ENCODE results near the gene GDI1. TPM values are rescaled to one million over a fixed set of nuclear protein-coding genes. Genes with fewer than 3 reads are reported as not detected.

The GDI1 gene
- total and polyA plus RNA-seq, 9 of the 15 experiments (the other 6 are each of a cell fraction or from before 2014, with no cell fraction given), result 0.97 to 82.6 (median 37.5) TPM

DNA sequence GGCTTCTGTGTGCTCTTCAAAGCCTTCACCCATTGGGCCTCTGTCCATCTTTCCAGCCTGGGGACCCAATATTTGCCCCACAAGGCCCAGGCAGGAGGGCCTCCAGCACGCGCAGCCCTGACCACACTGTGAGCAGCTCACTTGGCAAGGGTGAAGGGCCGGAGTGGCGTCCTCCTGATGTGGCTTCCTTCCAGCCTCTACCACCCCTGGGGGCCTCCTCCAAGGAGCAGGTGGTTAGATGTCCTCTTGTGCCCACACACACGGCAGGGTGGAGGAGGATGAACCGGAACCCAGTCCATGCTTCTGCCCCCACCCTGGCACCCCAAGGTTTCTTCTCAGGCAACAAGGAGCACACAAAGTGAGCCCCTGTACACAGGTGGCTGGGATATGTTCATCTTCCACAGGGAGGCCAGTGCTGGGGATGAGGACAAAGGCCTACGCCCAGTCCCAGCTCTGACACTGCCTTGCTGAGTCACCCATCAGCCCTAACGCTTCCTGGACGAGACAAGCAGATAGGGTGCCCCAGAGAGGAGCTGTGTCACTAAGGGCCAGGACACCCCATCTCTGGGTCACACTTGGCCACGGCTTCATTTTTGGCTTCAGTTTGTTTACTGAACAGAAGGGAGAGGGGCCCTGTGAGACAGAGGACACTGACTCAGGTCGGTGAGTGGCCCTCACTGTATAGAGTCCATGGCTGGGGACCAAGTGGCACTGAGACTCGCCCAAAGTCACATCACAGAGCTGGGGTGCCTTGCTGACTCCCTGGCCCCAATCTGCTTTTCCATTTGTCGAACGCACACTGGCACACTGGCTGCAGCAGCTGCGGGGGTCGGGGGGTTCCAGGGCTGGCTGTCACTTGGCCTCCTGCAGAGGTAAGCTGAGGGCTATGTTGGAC lies 47.5 kb downstream of the GDI1 start (continued):
- TF ChIP-seq, protein P1, sequence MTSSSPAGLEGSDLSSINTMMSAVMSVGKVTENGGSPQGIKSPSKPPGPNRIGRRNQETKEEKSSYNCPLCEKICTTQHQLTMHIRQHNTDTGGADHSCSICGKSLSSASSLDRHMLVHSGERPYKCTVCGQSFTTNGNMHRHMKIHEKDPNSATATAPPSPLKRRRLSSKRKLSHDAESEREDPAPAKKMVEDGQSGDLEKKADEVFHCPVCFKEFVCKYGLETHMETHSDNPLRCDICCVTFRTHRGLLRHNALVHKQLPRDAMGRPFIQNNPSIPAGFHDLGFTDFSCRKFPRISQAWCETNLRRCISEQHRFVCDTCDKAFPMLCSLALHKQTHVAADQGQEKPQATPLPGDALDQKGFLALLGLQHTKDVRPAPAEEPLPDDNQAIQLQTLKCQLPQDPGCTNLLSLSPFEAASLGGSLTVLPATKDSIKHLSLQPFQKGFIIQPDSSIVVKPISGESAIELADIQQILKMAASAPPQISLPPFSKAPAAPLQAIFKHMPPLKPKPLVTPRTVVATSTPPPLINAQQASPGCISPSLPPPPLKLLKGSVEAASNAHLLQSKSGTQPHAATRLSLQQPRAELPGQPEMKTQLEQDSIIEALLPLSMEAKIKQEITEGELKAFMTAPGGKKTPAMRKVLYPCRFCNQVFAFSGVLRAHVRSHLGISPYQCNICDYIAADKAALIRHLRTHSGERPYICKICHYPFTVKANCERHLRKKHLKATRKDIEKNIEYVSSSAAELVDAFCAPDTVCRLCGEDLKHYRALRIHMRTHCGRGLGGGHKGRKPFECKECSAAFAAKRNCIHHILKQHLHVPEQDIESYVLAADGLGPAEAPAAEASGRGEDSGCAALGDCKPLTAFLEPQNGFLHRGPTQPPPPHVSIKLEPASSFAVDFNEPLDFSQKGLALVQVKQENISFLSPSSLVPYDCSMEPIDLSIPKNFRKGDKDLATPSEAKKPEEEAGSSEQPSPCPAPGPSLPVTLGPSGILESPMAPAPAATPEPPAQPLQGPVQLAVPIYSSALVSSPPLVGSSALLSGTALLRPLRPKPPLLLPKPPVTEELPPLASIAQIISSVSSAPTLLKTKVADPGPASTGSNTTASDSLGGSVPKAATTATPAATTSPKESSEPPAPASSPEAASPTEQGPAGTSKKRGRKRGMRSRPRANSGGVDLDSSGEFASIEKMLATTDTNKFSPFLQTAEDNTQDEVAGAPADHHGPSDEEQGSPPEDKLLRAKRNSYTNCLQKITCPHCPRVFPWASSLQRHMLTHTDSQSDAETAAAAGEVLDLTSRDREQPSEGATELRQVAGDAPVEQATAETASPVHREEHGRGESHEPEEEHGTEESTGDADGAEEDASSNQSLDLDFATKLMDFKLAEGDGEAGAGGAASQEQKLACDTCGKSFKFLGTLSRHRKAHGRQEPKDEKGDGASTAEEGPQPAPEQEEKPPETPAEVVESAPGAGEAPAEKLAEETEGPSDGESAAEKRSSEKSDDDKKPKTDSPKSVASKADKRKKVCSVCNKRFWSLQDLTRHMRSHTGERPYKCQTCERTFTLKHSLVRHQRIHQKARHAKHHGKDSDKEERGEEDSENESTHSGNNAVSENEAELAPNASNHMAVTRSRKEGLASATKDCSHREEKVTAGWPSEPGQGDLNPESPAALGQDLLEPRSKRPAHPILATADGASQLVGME (CRISPR knock-in tag; IDR thresholded peaks at IDR 0.05), result no peak
- TF ChIP-seq KAT2B (IDR thresholded peaks at IDR 0.05; ENCODE audit: low read depth, low read length) (no peak), ZNF224 (CRISPR knock-in tag; IDR thresholded peaks at IDR 0.05) (no peak), XRCC4 (IDR thresholded peaks at IDR 0.05; ENCODE audit: extremely low read depth, insufficient read depth, insufficient read length) (no peak), PHF20 (IDR thresholded peaks at IDR 0.05; ENCODE audit: partially characterized antibody) (no peak), ZKSCAN8 (CRISPR knock-in tag; IDR thresholded peaks at IDR 0.05) (0 out of 2 replicates have a peak, but pooled peaks have one; percentile 21), BCOR (IDR thresholded peaks at IDR 0.05) (no peak), PRMT5 (CRISPR knock-in tag; IDR thresholded peaks at IDR 0.05) (no peak), BRCA1 (IDR thresholded peaks at IDR 0.05) (no peak), BRCA1 (CRISPR knock-in tag; IDR thresholded peaks at IDR 0.05) (no peak), ZNF79 (CRISPR knock-in tag; IDR thresholded peaks at IDR 0.05; ENCODE audit: low read depth) (no peak), SREBF2 (CRISPR knock-in tag; IDR thresholded peaks at IDR 0.05) (no peak), ARID1B (IDR thresholded peaks at IDR 0.05) (peak; percentile 71)
- TF ChIP-seq, protein P2, sequence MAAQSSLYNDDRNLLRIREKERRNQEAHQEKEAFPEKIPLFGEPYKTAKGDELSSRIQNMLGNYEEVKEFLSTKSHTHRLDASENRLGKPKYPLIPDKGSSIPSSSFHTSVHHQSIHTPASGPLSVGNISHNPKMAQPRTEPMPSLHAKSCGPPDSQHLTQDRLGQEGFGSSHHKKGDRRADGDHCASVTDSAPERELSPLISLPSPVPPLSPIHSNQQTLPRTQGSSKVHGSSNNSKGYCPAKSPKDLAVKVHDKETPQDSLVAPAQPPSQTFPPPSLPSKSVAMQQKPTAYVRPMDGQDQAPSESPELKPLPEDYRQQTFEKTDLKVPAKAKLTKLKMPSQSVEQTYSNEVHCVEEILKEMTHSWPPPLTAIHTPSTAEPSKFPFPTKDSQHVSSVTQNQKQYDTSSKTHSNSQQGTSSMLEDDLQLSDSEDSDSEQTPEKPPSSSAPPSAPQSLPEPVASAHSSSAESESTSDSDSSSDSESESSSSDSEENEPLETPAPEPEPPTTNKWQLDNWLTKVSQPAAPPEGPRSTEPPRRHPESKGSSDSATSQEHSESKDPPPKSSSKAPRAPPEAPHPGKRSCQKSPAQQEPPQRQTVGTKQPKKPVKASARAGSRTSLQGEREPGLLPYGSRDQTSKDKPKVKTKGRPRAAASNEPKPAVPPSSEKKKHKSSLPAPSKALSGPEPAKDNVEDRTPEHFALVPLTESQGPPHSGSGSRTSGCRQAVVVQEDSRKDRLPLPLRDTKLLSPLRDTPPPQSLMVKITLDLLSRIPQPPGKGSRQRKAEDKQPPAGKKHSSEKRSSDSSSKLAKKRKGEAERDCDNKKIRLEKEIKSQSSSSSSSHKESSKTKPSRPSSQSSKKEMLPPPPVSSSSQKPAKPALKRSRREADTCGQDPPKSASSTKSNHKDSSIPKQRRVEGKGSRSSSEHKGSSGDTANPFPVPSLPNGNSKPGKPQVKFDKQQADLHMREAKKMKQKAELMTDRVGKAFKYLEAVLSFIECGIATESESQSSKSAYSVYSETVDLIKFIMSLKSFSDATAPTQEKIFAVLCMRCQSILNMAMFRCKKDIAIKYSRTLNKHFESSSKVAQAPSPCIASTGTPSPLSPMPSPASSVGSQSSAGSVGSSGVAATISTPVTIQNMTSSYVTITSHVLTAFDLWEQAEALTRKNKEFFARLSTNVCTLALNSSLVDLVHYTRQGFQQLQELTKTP (IDR thresholded peaks at IDR 0.05; ENCODE audit: low read depth in 1 of 2, partially characterized antibody in 2 of 2), result no peak
